DMS 273 treated with DMSO at 0.1 percent for 48 hours (cell line): ENCODE measurements around the gene THAP7.

Experiments used
- DNase-seq: peaks from one replicate; lab custom pipeline; 2025; lab: John Stamatoyannopoulos, UW

Gene THAP7

GRCh38 chr22:21030621-21031544 lies 29.0 kb upstream of the THAP7 start:
- no peak for DNase-seq

- DNase-seq: no peak
These were observed 28.1 kb upstream of the THAP7 start for GRCh38 chr22:21030032-21030431.

- DNase-seq: no peak
These were observed 27.6 kb upstream of the THAP7 start for GRCh38 chr22:21029486-21030025.

GRCh38 chr22:21028277-21029251 lies 26.6 kb upstream of the THAP7 start:
- DNase-seq: no peak

- DNase-seq: peak; percentile 44
These were observed 25.1 kb upstream of the THAP7 start for GRCh38 chr22:21026783-21027692.

GRCh38 chr22:21025763-21026755 lies 24.1 kb upstream of the THAP7 start:
- DNase-seq: no peak

GRCh38 chr22:21025266-21025665 lies 23.3 kb upstream of the THAP7 start:
- no peak for DNase-seq

GRCh38 chr22:21022955-21023614 lies 21.2 kb upstream of the THAP7 start:
- DNase-seq: no peak

- DNase-seq: no peak
These were observed 20.6 kb upstream of the THAP7 start for GRCh38 chr22:21022507-21022906.

- no peak for DNase-seq
These were observed 19.0 kb upstream of the THAP7 start for GRCh38 chr22:21020802-21021429.

GRCh38 chr22:21018314-21018713 lies 16.4 kb upstream of the THAP7 start:
- DNase-seq: no peak

GRCh38 chr22:21016644-21017420 lies 14.9 kb upstream of the THAP7 start:
- DNase-seq: no peak

- DNase-seq: no peak
These were observed 13.6 kb upstream of the THAP7 start for GRCh38 chr22:21015466-21016006.

GRCh38 chr22:21014726-21015465 lies 13.0 kb upstream of the THAP7 start, which contains the start of gene P2RX6:
TSS of gene P2RX6 (plus strand) at chr22:21015165. CDS start at chr22:21015175, 10 bp downstream.
- peak; percentile 65 for DNase-seq

GRCh38 chr22:21014202-21014725 lies 12.3 kb upstream of the THAP7 start:
- DNase-seq: peak; percentile 86

- no peak for DNase-seq
These were observed 11.8 kb upstream of the THAP7 start for GRCh38 chr22:21013657-21014201.
